SU-DHL-6 (cell line): ENCODE data around the gene MED29.

Source experiments
- H2AFZ ChIP-seq: fragments of 200-600 bp; sonication (generic); 2 replicates; pipeline ENCODE4 v1.6.1; 2014; ENCODE audit warnings: low read depth, mild to moderate bottlenecking, moderate library complexity, mixed read lengths, antibody characterized with exemption, low read length; ENCODE audit not compliant: severe bottlenecking
- H3F3A ChIP-seq: fragments of 200-600 bp; shearing (Covaris generic); 2 replicates; pipeline ENCODE4 v1.6.0; 2016; ENCODE audit warnings: antibody characterized with exemption, mild to moderate bottlenecking; ENCODE audit not compliant: insufficient read depth
- H3K27ac ChIP-seq: fragments of 200-600 bp; sonication (generic); 2 replicates; pipeline ENCODE4 v1.5.1; 2016; ENCODE audit warnings: low read depth, mild to moderate bottlenecking, low read length, moderate library complexity, mixed read lengths
- H3K27me3 ChIP-seq: fragments of 200-600 bp; sonication (generic), shearing (Covaris generic); 2 replicates; pipeline ENCODE4 v1.6.0; 2014; ENCODE audit warnings: mild to moderate bottlenecking, low read length
- H3K36me3 ChIP-seq: fragments of 200-600 bp; sonication (generic); 2 replicates; pipeline ENCODE4 v1.6.1; 2014; ENCODE audit warnings: mild to moderate bottlenecking, low read length, mixed read lengths
- H3K4me2 ChIP-seq: fragments of 300-600, 200-600 bp; shearing (Covaris generic), sonication (generic); 2 replicates; pipeline ENCODE4 v1.6.0; 2014; ENCODE audit warnings: low read length, low read depth, mild to moderate bottlenecking; ENCODE audit not compliant: poor library complexity, severe bottlenecking
- H3K4me3 ChIP-seq: fragments of 200-600 bp; sonication (generic); 2 replicates; pipeline ENCODE4 v1.5.1; 2014; ENCODE audit warnings: antibody characterized with exemption, low read length, mild to moderate bottlenecking, mixed read lengths; ENCODE audit not compliant: insufficient read depth, poor library complexity, severe bottlenecking
- H3K79me2 ChIP-seq: fragments of 200-600 bp; sonication (generic); 2 replicates; pipeline ENCODE4 v1.6.1; 2014; ENCODE audit warnings: mild to moderate bottlenecking, low read length, moderate library complexity; ENCODE audit not compliant: insufficient read depth
- H3K9ac ChIP-seq: fragments of 200-600 bp; sonication (generic); 2 replicates; pipeline ENCODE4 v1.7.0; 2014; ENCODE audit warnings: mild to moderate bottlenecking, low read length
- H3K9me2 ChIP-seq: fragments of 200-600 bp; sonication (generic); replicated peaks from 2 replicates; pipeline ENCODE4 v1.6.1; 2014; ENCODE audit warnings: low read length; ENCODE audit not compliant: insufficient read depth
- H3K9me3 ChIP-seq: fragments of 200-600 bp; sonication (generic); 2 replicates; pipeline ENCODE4 v1.6.1; 2014; ENCODE audit warnings: low read length, mixed read lengths; ENCODE audit not compliant: insufficient read depth
- H4K20me1 ChIP-seq: fragments of 200-600 bp; sonication (generic); 2 replicates; pipeline ENCODE4 v1.6.1; 2014; ENCODE audit warnings: low read depth, mild to moderate bottlenecking, antibody characterized with exemption, low read length, moderate library complexity, mixed read lengths
- CTCF ChIP-seq: fragments of 200-600 bp; sonication (generic); IDR thresholded peaks from one replicate; pipeline ENCODE4 v1.5.1; 2017; ENCODE audit warnings: antibody characterized with exemption, mild to moderate bottlenecking, low read length, moderate library complexity; ENCODE audit not compliant: insufficient read depth, poor library complexity, severe bottlenecking
- EZH2phosphoT487 ChIP-seq: fragments of 200-600 bp; sonication (generic), shearing (Covaris generic); conservative IDR thresholded peaks from 2 replicates; pipeline ENCODE4 v1.6.1; 2018; ENCODE audit warnings: mild to moderate bottlenecking, antibody characterized with exemption, low read length, moderate library complexity, mixed read lengths

Gene MED29

GRCh38 chr19:39384839-39385568 is 6.2 kb upstream of the MED29 start:
- Histone ChIP-seq H3K27me3 (no peaks in the 10 kb centered on the region), H3K4me2 (no peak overlapping the region), H2AFZ (no peak overlapping the region), H3K79me2 (peaks cover 4% of the 10 kb centered on the region), H3K9me3 (no peaks in the 10 kb centered on the region), H3K27ac (no peak overlapping the region), H3F3A (no peaks in the 10 kb centered on the region), H4K20me1 (no peaks in the 10 kb centered on the region), H3K9me2 (no peaks in the 10 kb centered on the region), H3K36me3 (no peaks in the 10 kb centered on the region), H3K4me3 (no peak overlapping the region), H3K9ac (no peak overlapping the region)
- no peak for TF ChIP-seq EZH2phosphoT487
- no peak for TF ChIP-seq CTCF

GRCh38 chr19:39385629-39386411 is 5.4 kb upstream of the MED29 start:
- Histone ChIP-seq H3K4me2 (no peak overlapping the region), H3K9ac (no peak overlapping the region), H3K27me3 (no peaks in the 10 kb centered on the region), H2AFZ (no peak overlapping the region), H3K36me3 (no peaks in the 10 kb centered on the region), H4K20me1 (no peaks in the 10 kb centered on the region), H3F3A (no peaks in the 10 kb centered on the region), H3K27ac (no peak overlapping the region), H3K79me2 (peaks cover 11% of the 10 kb centered on the region), H3K4me3 (no peak overlapping the region), H3K9me3 (no peaks in the 10 kb centered on the region), H3K9me2 (no peaks in the 10 kb centered on the region)
- TF ChIP-seq CTCF (no peak), EZH2phosphoT487 (no peak)

GRCh38 chr19:39386557-39386956 is 4.6 kb upstream of the MED29 start:
- no peaks in the 10 kb centered on the region for H3F3A ChIP-seq
- H3K4me3 ChIP-seq = no peak overlapping the region
- H3K27ac ChIP-seq = no peak overlapping the region
- H3K79me2 ChIP-seq = peaks cover 13% of the 10 kb centered on the region
- TF ChIP-seq EZH2phosphoT487 (no peak), CTCF (no peak)
- no peak overlapping the region for H3K9ac ChIP-seq
- H2AFZ ChIP-seq = no peak overlapping the region
- H4K20me1 ChIP-seq = no peaks in the 10 kb centered on the region
- H3K9me3 ChIP-seq = no peaks in the 10 kb centered on the region
- no peaks in the 10 kb centered on the region for H3K36me3 ChIP-seq
- no peaks in the 10 kb centered on the region for H3K27me3 ChIP-seq
- no peaks in the 10 kb centered on the region for H3K9me2 ChIP-seq
- no peak overlapping the region for H3K4me2 ChIP-seq
